Suprapubic skin (tissue), 4 donors: ENCODE data around the gene DDX1. TPM values are rescaled to one million over a fixed set of nuclear protein-coding genes. Genes with fewer than 3 reads are reported as not detected.

ENCODE experiments used
- DNase-seq, 2 donors: peaks; one replicate each; pipeline ENCODE4 v3.0.0-alpha.2; 2019; ENCODE audit warnings: low spot score in 2 of 2
- H3K27ac ChIP-seq: fragments of 200-600 bp; sonication (generic); one replicate; pipeline ENCODE4 v1.5.1; 2019
- H3K27me3 ChIP-seq: fragments of 200-600 bp; sonication (generic); one replicate; pipeline ENCODE4 v1.5.1; 2019
- H3K36me3 ChIP-seq: fragments of 200-600 bp; sonication (generic); one replicate; pipeline ENCODE4 v1.5.1; 2019
- H3K4me1 ChIP-seq: fragments of 200-600 bp; sonication (generic); one replicate; pipeline ENCODE4 v1.5.1; 2019
- H3K4me3 ChIP-seq: fragments of 200-600 bp; sonication (generic); one replicate; pipeline ENCODE4 v1.5.1; 2019; ENCODE audit warnings: mild to moderate bottlenecking
- H3K9me3 ChIP-seq: fragments of 200-600 bp; sonication (generic); one replicate; pipeline ENCODE4 v1.5.1; 2019
- EP300 ChIP-seq: sonication (generic); formaldehyde crosslinking; IDR thresholded peaks from one replicate; pipeline ENCODE4 v1.6.1; 2017; ENCODE audit warnings: antibody characterized with exemption
- POLR2A ChIP-seq, 2 donors: fragments of 450-650 bp; IDR thresholded peaks; one replicate each; pipeline ENCODE4 v1.6.1; 2017; ENCODE audit warnings: antibody characterized with exemption in 2 of 2, mild to moderate bottlenecking in 2 of 2, moderate library complexity in 2 of 2
- POLR2AphosphoS5 ChIP-seq, 3 donors: sonication (generic); formaldehyde crosslinking; IDR thresholded peaks; one replicate each; pipeline ENCODE4 v1.6.1; 2017; ENCODE audit warnings: antibody characterized with exemption in 3 of 3
- WGBS: methylation state at CpG from one replicate; pipeline ENCODE4 v1.1.5; 2018; 5-methylcytosine and 5-hydroxymethylcytosine counted together
- total RNA-seq, 4 donors: library from RNA; depleted of rRNA; stranded (reverse); fragments of >200 nt; gene quantifications; one replicate each; pipeline ENCODE4 v1.1.0, GENCODE V29; 2016
- TF ChIP-seq, protein P1 (sequence below), 2 donors: fragments of 200-600 bp in 1 of 2; fragments of 450-650 bp in 1 of 2; sonication (generic) in 1 of 2; IDR thresholded peaks; one replicate each; pipeline ENCODE4 v1.5.1; 2016 to 2019; ENCODE audit warnings: antibody characterized with exemption in 2 of 2, mild to moderate bottlenecking in 1 of 2, moderate library complexity in 1 of 2

DDX1 gene
- total RNA-seq, 4 donors from 2014 or later, result 40.9 to 62.1 (median 51.8) TPM

DNA sequence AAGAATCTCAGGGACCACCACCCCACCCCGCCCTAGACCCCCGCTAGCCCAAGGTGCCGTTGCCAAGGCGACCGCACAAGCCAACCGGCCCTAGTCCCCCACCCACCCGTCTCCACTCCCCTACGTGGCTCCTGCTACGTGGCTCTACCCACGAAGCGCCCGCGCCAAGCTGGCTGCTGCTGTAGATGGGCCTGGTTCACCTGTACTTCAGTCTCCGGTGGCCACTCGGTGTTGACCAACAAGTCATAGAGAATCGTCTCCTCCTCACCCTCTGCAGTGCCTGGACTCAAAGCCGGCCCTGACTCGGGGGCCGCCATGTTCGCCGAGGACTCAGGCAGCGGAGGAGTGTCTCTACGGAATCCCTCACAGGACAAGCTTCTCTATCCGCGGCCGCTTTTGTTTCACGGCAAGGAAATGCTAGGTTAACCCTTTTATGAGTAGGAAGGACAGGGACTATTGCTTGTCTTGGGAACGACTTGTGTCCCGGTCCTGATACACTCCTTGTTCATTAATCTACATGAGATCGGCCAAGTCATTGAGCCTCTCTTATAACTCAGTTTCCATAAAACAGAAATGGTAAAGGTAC, 30.6 kb upstream of the DDX1 start, which contains the start of gene NBAS:
Gene NBAS (minus strand): TSS at position 347 of the 586 bp plus-strand sequence. CDS start 30 bp downstream, at position 317.
- Histone ChIP-seq H3K9me3 (no peaks in the 10 kb centered on the region), H3K4me3 (peak within 1 kb of the TSS; percentile 88), H3K4me1 (peaks cover 14% of the 10 kb centered on the region), H3K27me3 (no peaks in the 10 kb centered on the region), H3K27ac (peak within 1 kb of the TSS; percentile 79), H3K36me3 (no peaks in the 10 kb centered on the region)
- TF ChIP-seq EP300, result no peak
- TF ChIP-seq POLR2AphosphoS5 (IDR thresholded peaks at IDR 0.05), result peak in 1 of 3 donors; percentile 87
- WGBS, result under 1% methylated on average over 24 of the region's 30 CpGs
- DNase-seq, result peak; percentile 90 to 91

DNA sequence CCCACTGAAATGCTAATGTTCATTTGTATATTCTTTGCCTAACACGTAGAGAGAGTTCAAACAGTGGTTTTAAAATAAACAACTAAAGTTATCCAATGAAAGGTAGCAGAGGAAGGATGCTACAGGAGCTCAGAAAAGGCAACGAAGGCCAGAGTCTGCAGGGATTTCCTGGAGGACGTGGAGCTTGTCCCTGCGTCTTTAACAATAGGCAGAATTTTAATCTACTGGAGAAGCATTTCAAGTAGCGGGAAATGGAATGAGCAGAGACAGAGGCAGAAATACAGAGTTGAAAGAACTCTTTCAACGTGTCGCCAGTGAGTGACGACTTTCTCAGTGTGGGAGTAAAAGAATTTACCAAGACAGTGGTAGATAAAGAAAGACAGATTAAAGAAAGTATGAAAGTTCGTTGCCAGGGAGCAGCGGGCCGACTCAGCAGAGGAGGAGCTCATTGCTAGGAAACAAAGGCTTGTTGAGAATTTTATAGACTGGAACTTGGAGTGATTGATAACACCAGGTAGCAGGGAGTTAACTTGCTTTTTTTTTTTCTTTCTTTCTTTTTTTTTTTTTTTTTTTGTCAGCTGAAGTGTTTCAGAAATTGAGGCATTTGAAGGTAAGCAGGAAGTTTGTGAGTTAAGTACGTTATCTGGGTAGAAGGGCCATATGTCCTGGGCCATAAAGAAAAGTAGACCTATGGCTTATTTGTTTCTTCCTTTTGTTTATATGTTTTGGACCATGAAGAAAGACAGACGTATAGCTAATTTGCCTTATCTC, 29.9 kb upstream of the DDX1 start:
- TF ChIP-seq, protein P1, sequence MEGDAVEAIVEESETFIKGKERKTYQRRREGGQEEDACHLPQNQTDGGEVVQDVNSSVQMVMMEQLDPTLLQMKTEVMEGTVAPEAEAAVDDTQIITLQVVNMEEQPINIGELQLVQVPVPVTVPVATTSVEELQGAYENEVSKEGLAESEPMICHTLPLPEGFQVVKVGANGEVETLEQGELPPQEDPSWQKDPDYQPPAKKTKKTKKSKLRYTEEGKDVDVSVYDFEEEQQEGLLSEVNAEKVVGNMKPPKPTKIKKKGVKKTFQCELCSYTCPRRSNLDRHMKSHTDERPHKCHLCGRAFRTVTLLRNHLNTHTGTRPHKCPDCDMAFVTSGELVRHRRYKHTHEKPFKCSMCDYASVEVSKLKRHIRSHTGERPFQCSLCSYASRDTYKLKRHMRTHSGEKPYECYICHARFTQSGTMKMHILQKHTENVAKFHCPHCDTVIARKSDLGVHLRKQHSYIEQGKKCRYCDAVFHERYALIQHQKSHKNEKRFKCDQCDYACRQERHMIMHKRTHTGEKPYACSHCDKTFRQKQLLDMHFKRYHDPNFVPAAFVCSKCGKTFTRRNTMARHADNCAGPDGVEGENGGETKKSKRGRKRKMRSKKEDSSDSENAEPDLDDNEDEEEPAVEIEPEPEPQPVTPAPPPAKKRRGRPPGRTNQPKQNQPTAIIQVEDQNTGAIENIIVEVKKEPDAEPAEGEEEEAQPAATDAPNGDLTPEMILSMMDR (IDR thresholded peaks at IDR 0.05), result no peak
- TF ChIP-seq EP300 (no peak), POLR2AphosphoS5 (IDR thresholded peaks at IDR 0.05) (no peak), POLR2A (IDR thresholded peaks at IDR 0.05) (no peak)
- Histone ChIP-seq H3K27ac (peak overlapping the region; percentile 79), H3K4me1 (peaks cover 14% of the 10 kb centered on the region), H3K36me3 (no peaks in the 10 kb centered on the region), H3K27me3 (no peaks in the 10 kb centered on the region), H3K9me3 (no peaks in the 10 kb centered on the region), H3K4me3 (peak overlapping the region; percentile 88)
- DNase-seq, result no peak
- 5% methylated on average over 13 of the region's 13 CpGs for WGBS

DNA sequence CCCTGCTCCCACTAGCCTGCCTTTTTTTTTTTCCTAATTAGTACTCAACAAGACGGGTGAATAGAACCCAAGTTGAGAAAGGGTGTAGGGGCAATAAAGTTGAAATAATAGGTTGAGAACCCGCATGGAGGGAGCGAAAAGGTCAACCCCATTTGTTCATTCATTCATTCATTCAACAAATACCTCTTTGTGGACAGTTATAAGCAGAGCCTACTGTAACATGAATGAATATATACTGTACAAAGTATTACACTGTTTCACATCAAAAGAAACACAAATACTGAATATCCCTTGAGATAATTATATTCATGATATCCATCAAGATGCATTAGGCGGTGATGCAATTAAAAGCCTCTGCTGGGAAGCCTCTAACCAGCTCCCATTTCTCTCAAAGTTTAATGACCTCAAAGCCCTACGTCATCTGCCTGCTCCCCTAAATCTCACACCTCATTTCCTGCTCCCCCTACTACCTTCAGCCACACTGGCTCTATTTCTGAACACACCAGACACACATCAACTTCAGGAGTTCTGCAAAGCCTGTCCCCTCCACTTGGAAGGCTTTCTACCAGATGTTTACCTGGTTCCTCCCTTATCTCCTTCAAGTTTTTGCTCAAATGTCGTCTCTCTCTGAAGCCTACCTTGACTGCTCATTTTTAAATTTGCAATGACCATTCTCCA, 29.2 kb upstream of the DDX1 start:
- Histone ChIP-seq H3K9me3 (no peaks in the 10 kb centered on the region), H3K4me1 (peaks cover 14% of the 10 kb centered on the region), H3K4me3 (no peak overlapping the region), H3K27me3 (no peaks in the 10 kb centered on the region), H3K36me3 (no peaks in the 10 kb centered on the region), H3K27ac (no peak overlapping the region)
- 77% methylated on average over 6 of the region's 6 CpGs for WGBS
- no peak for TF ChIP-seq POLR2A (IDR thresholded peaks at IDR 0.05)
- TF ChIP-seq, protein P1 (IDR thresholded peaks at IDR 0.05), result no peak
- TF ChIP-seq EP300, result no peak
- TF ChIP-seq POLR2AphosphoS5 (IDR thresholded peaks at IDR 0.05), result no peak
- DNase-seq, result no peak

DNA sequence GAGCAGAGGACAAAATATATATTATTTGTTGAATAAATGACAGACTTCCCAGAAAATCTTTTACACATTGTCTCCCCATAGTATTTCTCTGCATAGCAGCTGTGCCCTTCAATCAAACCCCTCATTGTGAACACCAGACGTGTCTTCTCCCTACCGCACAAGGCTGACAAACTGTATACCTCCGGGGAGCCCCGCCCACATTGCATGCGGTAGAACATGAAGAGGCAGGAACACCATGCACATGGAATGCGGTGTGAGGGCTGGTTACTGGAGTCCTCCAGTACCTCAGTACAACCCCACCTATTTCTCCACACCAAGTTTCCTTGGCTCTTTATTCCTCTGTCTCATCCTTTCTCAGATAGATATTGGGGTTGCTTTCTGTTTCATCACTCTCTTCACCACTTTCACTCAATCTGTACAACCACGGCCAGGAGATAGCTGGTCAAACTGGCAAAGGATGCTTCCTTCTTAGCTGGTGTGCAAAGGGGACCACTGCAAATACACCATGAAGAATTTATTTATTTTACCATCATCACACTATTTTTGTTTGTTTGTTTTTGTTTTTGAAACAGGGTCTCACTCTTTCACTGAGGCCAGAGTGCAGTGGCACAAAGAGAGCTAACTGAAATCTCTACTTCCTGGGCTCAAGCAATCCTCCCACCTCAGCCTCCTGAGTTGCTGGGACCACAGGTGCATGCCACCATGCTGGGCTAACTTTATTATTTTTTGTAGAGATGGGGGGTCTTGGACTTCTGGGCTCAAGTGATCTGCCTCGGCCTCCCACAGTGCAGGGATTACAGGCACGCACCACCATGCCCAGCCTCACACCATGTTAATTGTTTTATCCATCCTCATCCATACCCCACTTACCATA, 28.2 kb upstream of the DDX1 start:
- Histone ChIP-seq H3K36me3 (no peaks in the 10 kb centered on the region), H3K27me3 (no peaks in the 10 kb centered on the region), H3K4me3 (no peak overlapping the region), H3K27ac (no peak overlapping the region), H3K4me1 (peaks cover 14% of the 10 kb centered on the region), H3K9me3 (no peaks in the 10 kb centered on the region)
- TF ChIP-seq, protein P1 (IDR thresholded peaks at IDR 0.05), result no peak
- TF ChIP-seq POLR2AphosphoS5 (IDR thresholded peaks at IDR 0.05) (no peak), EP300 (no peak), POLR2A (IDR thresholded peaks at IDR 0.05) (no peak)
- no peak for DNase-seq
- WGBS, result 59% methylated on average over 9 of the region's 9 CpGs

DNA sequence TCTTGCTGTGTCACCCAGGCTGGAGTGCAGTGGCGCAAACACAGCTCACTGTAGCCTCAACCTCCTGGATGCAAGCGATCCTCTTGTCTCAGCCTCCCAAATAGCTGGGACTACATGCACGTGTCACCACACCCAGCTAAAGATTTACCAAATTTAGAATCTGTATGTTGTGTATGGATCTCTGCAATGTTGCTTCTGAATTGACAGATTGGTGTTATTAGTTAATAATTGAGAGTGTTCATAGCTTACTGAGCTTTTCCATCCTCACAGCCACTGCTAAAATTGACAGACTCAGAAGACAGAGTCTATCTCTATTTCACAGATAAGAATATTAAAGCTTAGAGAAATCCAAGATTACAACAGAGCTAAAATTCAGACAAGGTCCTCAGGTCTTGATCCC, 26.3 kb upstream of the DDX1 start:
- Histone ChIP-seq H3K9me3 (no peaks in the 10 kb centered on the region), H3K4me3 (no peak overlapping the region), H3K36me3 (no peaks in the 10 kb centered on the region), H3K27me3 (no peaks in the 10 kb centered on the region), H3K27ac (no peak overlapping the region), H3K4me1 (no peaks in the 10 kb centered on the region)
- no peak for DNase-seq
- 90% methylated on average over 3 of the region's 3 CpGs for WGBS
- TF ChIP-seq POLR2A (IDR thresholded peaks at IDR 0.05), result no peak
- TF ChIP-seq EP300, result no peak
- no peak for TF ChIP-seq POLR2AphosphoS5 (IDR thresholded peaks at IDR 0.05)
- TF ChIP-seq, protein P1 (IDR thresholded peaks at IDR 0.05), result no peak
